ENCODE measurements around the gene MPHOSPH9.
A peak's percentile ranks its signal among the peaks of the same experiment; 100 is the strongest.
"Not testable (repeated sequence)": the region's sequence is repeated elsewhere in the genome, so short reads cannot be mapped to it uniquely, and the experiment has no call there.

Gene MPHOSPH9

GRCh38 chr12:123233505-123234308 is 766 bp upstream of the MPHOSPH9 start:
- TF ChIP-seq CTCF (conservative IDR thresholded peaks at IDR 0.05; ENCODE audit: low read length), result no peak
- H3K4me3 ChIP-seq (ENCODE audit: low read length), result peak overlapping the region; percentile 99
- DNase-seq (ENCODE audit: low read depth), result no peak

- TF ChIP-seq CTCF (conservative IDR thresholded peaks at IDR 0.05; ENCODE audit: low read length), result no peak
- peak overlapping the region; percentile 90 for H3K4me3 ChIP-seq (ENCODE audit: low read length)
- no peak for DNase-seq (ENCODE audit: low read depth)
Observed at GRCh38 chr12:123232472-123232806, 502 bp downstream of the MPHOSPH9 start.

GRCh38 chr12:123231931-123232330 is 1.0 kb downstream of the MPHOSPH9 start:
- TF ChIP-seq CTCF (conservative IDR thresholded peaks at IDR 0.05; ENCODE audit: low read length), result no peak
- no peak for DNase-seq (ENCODE audit: low read depth)
- H3K4me3 ChIP-seq (ENCODE audit: low read length), result peak overlapping the region; percentile 90

GRCh38 chr12:123229051-123229450 is 3.9 kb downstream of the MPHOSPH9 start:
- no peak overlapping the region for H3K4me3 ChIP-seq (ENCODE audit: low read length)
- no peak for DNase-seq (ENCODE audit: low read depth)
- TF ChIP-seq CTCF (conservative IDR thresholded peaks at IDR 0.05; ENCODE audit: low read length), result no peak

GRCh38 chr12:123227581-123228258 is 5.2 kb downstream of the MPHOSPH9 start:
- TF ChIP-seq CTCF (conservative IDR thresholded peaks at IDR 0.05; ENCODE audit: low read length), result no peak
- no peak overlapping the region for H3K4me3 ChIP-seq (ENCODE audit: low read length)
- no peak for DNase-seq (ENCODE audit: low read depth)

- DNase-seq (ENCODE audit: low read depth), result no peak
- TF ChIP-seq CTCF (conservative IDR thresholded peaks at IDR 0.05; ENCODE audit: low read length), result no peak
- no peak overlapping the region for H3K4me3 ChIP-seq (ENCODE audit: low read length)
Observed at GRCh38 chr12:123225443-123225842, 7.5 kb downstream of the MPHOSPH9 start.

GRCh38 chr12:123223241-123223668 is 9.7 kb downstream of the MPHOSPH9 start:
- DNase-seq (ENCODE audit: low read depth), result no peak
- TF ChIP-seq CTCF (conservative IDR thresholded peaks at IDR 0.05; ENCODE audit: low read length), result no peak

GRCh38 chr12:123207815-123208214 is 25.1 kb downstream of the MPHOSPH9 start:
- DNase-seq (ENCODE audit: low read depth); H3K4me3 ChIP-seq (ENCODE audit: low read length): not testable (repeated sequence)

More at GRCh38 chr12:123223241-123223668, 9.7 kb downstream of the MPHOSPH9 start:
- no peak overlapping the region for H3K4me3 ChIP-seq (ENCODE audit: low read length)

- DNase-seq (ENCODE audit: low read depth), result peak; percentile 8
- H3K4me3 ChIP-seq (ENCODE audit: low read length), result not testable (repeated sequence)
Observed at GRCh38 chr12:123206794-123207193, 26.1 kb downstream of the MPHOSPH9 start.
